HepG2 (cell line): Measurements from ENCODE around the gene SNED1. TPM values are rescaled to one million over a fixed set of nuclear protein-coding genes. Genes with fewer than 3 reads are reported as not detected.
A peak's percentile ranks its signal among the peaks of the same experiment; 100 is the strongest.

ENCODE experiments used
- DR1 ChIP-seq: sonication (generic); formaldehyde crosslinking; IDR thresholded peaks from 2 replicates; pipeline ENCODE4 v1.8.0; 2021; ENCODE audit warnings: mild to moderate bottlenecking, missing genetic modification reagents, inconsistent platforms
- ETV6 ChIP-seq: sonication (generic); formaldehyde crosslinking; conservative IDR thresholded peaks from 2 replicates; pipeline ENCODE4 v1.4.0; 2020; ENCODE audit warnings: missing genetic modification reagents
- GLI4 ChIP-seq: sonication (generic); formaldehyde crosslinking; IDR thresholded peaks from 2 replicates; pipeline ENCODE4 v1.5.1; 2020; ENCODE audit warnings: missing genetic modification reagents, mild to moderate bottlenecking, moderate library complexity, borderline replicate concordance
- HDAC2 ChIP-seq: sonication (generic); formaldehyde crosslinking; IDR thresholded peaks from 2 replicates; pipeline ENCODE4 v1.4.0; 2020; ENCODE audit warnings: missing genetic modification reagents
- HNRNPK ChIP-seq: fragments of 200-400 bp; formaldehyde crosslinking; IDR thresholded peaks from 2 replicates; pipeline ENCODE4 v1.6.1; 2018; ENCODE audit warnings: low read length, low read depth, moderate library complexity, mild to moderate bottlenecking; ENCODE audit not compliant: poor library complexity, severe bottlenecking
- HOXA5 ChIP-seq: sonication (generic); formaldehyde crosslinking; IDR thresholded peaks from 2 replicates; pipeline ENCODE4 v1.4.0; 2020; ENCODE audit warnings: missing genetic modification reagents
- NFATC3 ChIP-seq: sonication (generic); formaldehyde crosslinking; IDR thresholded peaks from 2 replicates; pipeline ENCODE4 v1.5.1; 2020; ENCODE audit warnings: mild to moderate bottlenecking, missing genetic modification reagents
- PCBP1 ChIP-seq: fragments of 200-400 bp; formaldehyde crosslinking; IDR thresholded peaks from 2 replicates; pipeline ENCODE4 v1.6.1; 2017; ENCODE audit warnings: mild to moderate bottlenecking, low read depth, low read length, borderline replicate concordance
- RAD51 ChIP-seq: fragments of 450-650 bp; IDR thresholded peaks from 2 replicates; pipeline ENCODE4 v1.6.1; 2016; ENCODE audit warnings: borderline replicate concordance
- ZHX1 ChIP-seq: sonication (generic); formaldehyde crosslinking; IDR thresholded peaks from 2 replicates; pipeline ENCODE4 v1.8.1; 2022; ENCODE audit warnings: low read depth, mild to moderate bottlenecking, missing genetic modification reagents
- ZNF142 ChIP-seq: sonication (generic); formaldehyde crosslinking; IDR thresholded peaks from 2 replicates; pipeline ENCODE4 v1.4.0; 2020; ENCODE audit warnings: missing genetic modification reagents
- ZNF17 ChIP-seq: sonication (generic); formaldehyde crosslinking; IDR thresholded peaks from 2 replicates; pipeline ENCODE4 v1.5.0; 2020; ENCODE audit warnings: mild to moderate bottlenecking, missing genetic modification reagents
- ZNF687 ChIP-seq: sonication (generic); formaldehyde crosslinking; IDR thresholded peaks from 2 replicates; pipeline ENCODE4 v1.5.1; 2020; ENCODE audit warnings: mild to moderate bottlenecking, missing genetic modification reagents, moderate library complexity
- ZNF724P ChIP-seq: sonication (generic); formaldehyde crosslinking; IDR thresholded peaks from 2 replicates; pipeline ENCODE4 v1.8.0; 2022; ENCODE audit warnings: missing genetic modification reagents, borderline replicate concordance
- ZNF747 ChIP-seq: sonication (generic); formaldehyde crosslinking; IDR thresholded peaks from 2 replicates; pipeline ENCODE4 v1.8.1; 2023; ENCODE audit warnings: missing genetic modification reagents, mild to moderate bottlenecking, borderline replicate concordance
- ZNF891 ChIP-seq: sonication (generic); formaldehyde crosslinking; IDR thresholded peaks from 2 replicates; pipeline ENCODE4 v1.5.0; 2020; ENCODE audit warnings: mild to moderate bottlenecking, missing genetic modification reagents
- polyA plus RNA-seq, 8 experiments: library from polyadenylated mRNA; depleted of rRNA in 3 of 8; stranded (reverse) in 7 of 8; unstranded in 1 of 8; fragments of >200 nt; fragmentation: Illumina TruSeq in 4 of 8; extraction: Trizol in 4 of 8; gene quantifications; 2 replicates each; pipeline versions ENCODE4 v1.2.1 to v1.2.3, GENCODE V29; 2011 to 2016; ENCODE audit warnings: low read depth in 4 of 8, missing spikeins in 1 of 8, mixed read lengths in 1 of 8; ENCODE audit not compliant: insufficient read depth in 1 of 8
- total RNA-seq, 5 experiments: library from RNA; depleted of rRNA; stranded (reverse); fragments of >200 nt; fragmentation: Illumina TruSeq; extraction: Trizol; gene quantifications; 2 replicates each; pipeline ENCODE4 v1.2.3, GENCODE V29; 2016; ENCODE audit warnings: low read depth in 1 of 5

SNED1 gene
- total and polyA plus RNA-seq, 2 of the 13 experiments (the other 11 are each of a cell fraction or from before 2014, with no cell fraction given) = 0.15 to 0.65 TPM

- no peak for TF ChIP-seq NFATC3
- no peak for TF ChIP-seq RAD51
- TF ChIP-seq ZNF724P (CRISPR knock-in tag) = 0 out of 2 replicates have a peak, but pooled peaks have one; percentile 66
- TF ChIP-seq ZNF891 (CRISPR knock-in tag) = peak; percentile 68
- TF ChIP-seq PCBP1 = no peak
- TF ChIP-seq HNRNPK = no peak
- no peak for TF ChIP-seq ZNF17 (CRISPR knock-in tag)
- no peak for TF ChIP-seq HOXA5
- TF ChIP-seq GLI4 = no peak
- TF ChIP-seq ETV6 (CRISPR knock-in tag) = no peak; the same call in 1 of the 2 replicates
- TF ChIP-seq HDAC2 = 0 out of 2 replicates have a peak, but pooled peaks have one; percentile 25
- no peak for TF ChIP-seq ZNF747 (CRISPR knock-in tag)
- no peak for TF ChIP-seq ZHX1
- TF ChIP-seq ZNF142 (CRISPR knock-in tag) = no peak
- peak; percentile 53 for TF ChIP-seq ZNF687 (CRISPR knock-in tag)
- 0 out of 2 replicates have a peak, but pooled peaks have one; percentile 40 for TF ChIP-seq DR1
Observed at GRCh38 chr2:240997856-240998705, at the start of gene SNED1 (continued).
